ENCODE data around the gene FILIP1L. TPM values are rescaled to one million over a fixed set of nuclear protein-coding genes. Genes with fewer than 3 reads are reported as not detected.
A peak's percentile ranks its signal among the peaks of the same experiment; 100 is the strongest.

FILIP1L gene
- polyA plus RNA-seq, 2 donors, result 2.6 to 6.9 TPM

GRCh38 chr3:99920481-99921376 is 193.6 kb downstream of the FILIP1L start:
- Histone ChIP-seq H3K27ac (ENCODE audit: low read depth in 2 of 2, low read length in 1 of 2) (peak overlapping the region; percentile 8 to 55), H3K4me3 (ENCODE audit: low read depth in 1 of 2, low read length in 2 of 2) (no peak overlapping the region), H3K27me3 (ENCODE audit: control insufficient read depth in 1 of 2, insufficient read depth in 2 of 2, low read length in 2 of 2) (no peaks in the 10 kb centered on the region), H3K36me3 (ENCODE audit: control insufficient read depth in 2 of 2, insufficient read depth in 2 of 2, low read length in 1 of 2) (no peaks in the 10 kb centered on the region), H3K9me3 (ENCODE audit: control insufficient read depth in 2 of 2, insufficient read depth in 1 of 2, low read depth in 1 of 2, low read length in 1 of 2) (no peaks in the 10 kb centered on the region), H3K4me1 (ENCODE audit: control insufficient read depth in 2 of 2, insufficient read depth in 2 of 2, low read length in 1 of 2) (peaks cover 3 to 6% of the 10 kb centered on the region in 2 donors)
- 44 to 48% methylated on average over 10 of the region's 10 CpGs for WGBS, 2 donors

- Histone ChIP-seq H3K4me1 (ENCODE audit: control insufficient read depth in 2 of 2, insufficient read depth in 2 of 2, low read length in 1 of 2) (peaks cover 0 to 2% of the 10 kb centered on the region in 2 donors), H3K9me3 (ENCODE audit: control insufficient read depth in 2 of 2, insufficient read depth in 1 of 2, low read depth in 1 of 2, low read length in 1 of 2) (no peaks in the 10 kb centered on the region), H3K27ac (ENCODE audit: low read depth in 2 of 2, low read length in 1 of 2) (peak overlapping the region in 1 of 2 donors; percentile 41), H3K27me3 (ENCODE audit: control insufficient read depth in 1 of 2, insufficient read depth in 2 of 2, low read length in 2 of 2) (no peaks in the 10 kb centered on the region), H3K4me3 (ENCODE audit: low read depth in 1 of 2, low read length in 2 of 2) (no peak overlapping the region), H3K36me3 (ENCODE audit: control insufficient read depth in 2 of 2, insufficient read depth in 2 of 2, low read length in 1 of 2) (no peaks in the 10 kb centered on the region)
These were observed 194.6 kb downstream of the FILIP1L start for GRCh38 chr3:99919694-99920093.

DNA sequence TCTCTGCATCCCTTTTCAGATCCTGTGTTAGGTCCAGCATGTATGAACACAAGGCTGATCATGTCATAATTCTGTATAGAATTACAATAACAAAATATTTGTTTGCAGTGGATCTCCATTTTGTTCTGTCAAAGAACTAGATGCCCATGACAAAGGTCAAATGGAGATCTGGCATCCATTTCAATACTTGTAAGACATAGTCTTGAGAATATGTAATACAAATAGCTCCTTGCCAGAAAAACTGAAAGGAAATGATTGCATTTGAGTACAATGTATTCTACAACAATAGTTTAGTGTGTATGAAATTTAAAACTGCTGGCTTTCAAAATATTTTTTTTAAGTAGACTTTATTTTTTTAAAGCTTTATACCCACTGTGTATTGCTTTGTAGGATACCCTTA is 195.6 kb downstream of the FILIP1L start:
- no peak overlapping the region for H3K27ac ChIP-seq (ENCODE audit: low read depth in 2 of 2, low read length in 1 of 2)

DNA sequence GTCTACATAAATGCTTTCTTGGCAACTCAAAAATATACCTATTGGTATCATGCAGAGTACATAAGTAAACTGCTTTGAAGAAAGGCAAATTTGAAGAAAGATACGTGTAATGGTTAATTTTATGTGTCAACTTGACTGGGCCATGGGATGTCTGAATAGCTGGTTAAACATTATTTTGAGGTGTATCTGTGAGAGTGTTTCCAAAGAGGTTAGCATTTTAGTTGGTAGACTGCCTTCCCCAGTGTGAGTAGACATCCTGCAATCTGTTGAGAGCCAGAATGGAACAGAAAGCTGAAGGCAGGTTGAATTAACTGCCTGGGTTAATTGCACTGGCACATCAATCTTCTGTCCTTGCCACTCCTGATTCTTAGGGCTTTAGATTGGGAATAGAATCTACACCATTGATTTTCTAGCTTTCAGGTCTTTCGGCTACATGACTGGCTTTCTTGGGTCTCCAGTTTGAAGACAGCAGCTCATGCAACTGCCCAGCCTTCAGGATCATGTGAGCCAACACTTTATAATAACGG is 198.3 kb downstream of the FILIP1L start:
- no peaks in the 10 kb centered on the region for H3K36me3 ChIP-seq (ENCODE audit: control insufficient read depth in 2 of 2, insufficient read depth in 2 of 2, low read length in 1 of 2)
- H3K9me3 ChIP-seq (ENCODE audit: control insufficient read depth in 2 of 2, insufficient read depth in 1 of 2, low read depth in 1 of 2, low read length in 1 of 2), result no peaks in the 10 kb centered on the region
- peaks cover 0 to 2% of the 10 kb centered on the region in 2 donors for H3K27me3 ChIP-seq (ENCODE audit: control insufficient read depth in 1 of 2, insufficient read depth in 2 of 2, low read length in 2 of 2)
- WGBS, 2 donors, result 87 to 94% methylated on average over 3 of the region's 3 CpGs
- no peak overlapping the region for H3K27ac ChIP-seq (ENCODE audit: low read depth in 2 of 2, low read length in 1 of 2)
- H3K4me3 ChIP-seq (ENCODE audit: low read depth in 1 of 2, low read length in 2 of 2), result no peak overlapping the region
- H3K4me1 ChIP-seq (ENCODE audit: control insufficient read depth in 2 of 2, insufficient read depth in 2 of 2, low read length in 1 of 2), result peaks cover 0 to under 1% of the 10 kb centered on the region in 2 donors

More for the DNA sequence above, 195.6 kb downstream of the FILIP1L start:
- Histone ChIP-seq H3K36me3 (ENCODE audit: control insufficient read depth in 2 of 2, insufficient read depth in 2 of 2, low read length in 1 of 2) (no peaks in the 10 kb centered on the region), H3K4me3 (ENCODE audit: low read depth in 1 of 2, low read length in 2 of 2) (no peak overlapping the region), H3K4me1 (ENCODE audit: control insufficient read depth in 2 of 2, insufficient read depth in 2 of 2, low read length in 1 of 2) (peaks cover 0 to 2% of the 10 kb centered on the region in 2 donors), H3K9me3 (ENCODE audit: control insufficient read depth in 2 of 2, insufficient read depth in 1 of 2, low read depth in 1 of 2, low read length in 1 of 2) (no peaks in the 10 kb centered on the region), H3K27me3 (ENCODE audit: control insufficient read depth in 1 of 2, insufficient read depth in 2 of 2, low read length in 2 of 2) (no peaks in the 10 kb centered on the region)

GRCh38 chr3:99911433-99911832 is 202.9 kb downstream of the FILIP1L start:
- Histone ChIP-seq H3K4me3 (ENCODE audit: low read depth in 1 of 2, low read length in 2 of 2) (no peak overlapping the region), H3K27me3 (ENCODE audit: control insufficient read depth in 1 of 2, insufficient read depth in 2 of 2, low read length in 2 of 2) (peaks cover 0 to 2% of the 10 kb centered on the region in 2 donors), H3K36me3 (ENCODE audit: control insufficient read depth in 2 of 2, insufficient read depth in 2 of 2, low read length in 1 of 2) (no peaks in the 10 kb centered on the region), H3K4me1 (ENCODE audit: control insufficient read depth in 2 of 2, insufficient read depth in 2 of 2, low read length in 1 of 2) (no peaks in the 10 kb centered on the region), H3K27ac (ENCODE audit: low read depth in 2 of 2, low read length in 1 of 2) (no peak overlapping the region), H3K9me3 (ENCODE audit: control insufficient read depth in 2 of 2, insufficient read depth in 1 of 2, low read depth in 1 of 2, low read length in 1 of 2) (no peaks in the 10 kb centered on the region)
- WGBS, 2 donors, result 62 to 80% methylated on average over 3 of the region's 3 CpGs

DNA sequence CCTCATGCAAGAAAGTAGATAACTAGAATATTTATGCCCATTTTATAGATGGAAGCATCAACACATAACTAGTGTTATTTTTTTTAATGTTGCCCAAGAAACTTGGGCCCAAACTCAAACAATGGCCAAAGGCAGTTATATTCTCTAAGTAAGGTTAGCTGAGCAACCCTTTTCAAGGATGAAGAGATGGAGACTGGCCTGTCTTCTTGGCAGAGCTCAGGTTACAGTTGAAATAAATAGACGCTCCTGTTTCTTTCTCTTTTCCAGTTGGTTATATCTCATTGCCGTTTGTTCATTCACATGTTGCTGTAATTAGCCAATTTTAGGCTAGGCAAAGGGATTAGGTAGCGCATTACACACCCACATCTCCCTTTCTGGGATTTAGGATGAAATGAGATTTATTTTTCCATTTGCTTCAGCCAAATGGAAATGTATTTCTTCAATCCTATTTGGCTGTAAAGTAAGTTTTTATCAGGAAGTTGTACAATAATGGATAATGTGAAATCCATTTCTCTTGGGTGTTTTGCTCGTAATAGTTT is 203.5 kb downstream of the FILIP1L start:
- H3K27ac ChIP-seq (ENCODE audit: low read depth in 2 of 2, low read length in 1 of 2), result no peak overlapping the region
- no peak overlapping the region for H3K4me3 ChIP-seq (ENCODE audit: low read depth in 1 of 2, low read length in 2 of 2)
- WGBS, 2 donors, result 56 to 69% methylated on average over 4 of the region's 4 CpGs
- no peaks in the 10 kb centered on the region for H3K4me1 ChIP-seq (ENCODE audit: control insufficient read depth in 2 of 2, insufficient read depth in 2 of 2, low read length in 1 of 2)
- H3K36me3 ChIP-seq (ENCODE audit: control insufficient read depth in 2 of 2, insufficient read depth in 2 of 2, low read length in 1 of 2), result no peaks in the 10 kb centered on the region
- H3K27me3 ChIP-seq (ENCODE audit: control insufficient read depth in 1 of 2, insufficient read depth in 2 of 2, low read length in 2 of 2), result peaks cover 0 to 2% of the 10 kb centered on the region in 2 donors
- no peaks in the 10 kb centered on the region for H3K9me3 ChIP-seq (ENCODE audit: control insufficient read depth in 2 of 2, insufficient read depth in 1 of 2, low read depth in 1 of 2, low read length in 1 of 2)

- no peak overlapping the region for H3K4me3 ChIP-seq (ENCODE audit: low read depth in 1 of 2, low read length in 2 of 2)
- H3K27me3 ChIP-seq (ENCODE audit: control insufficient read depth in 1 of 2, insufficient read depth in 2 of 2, low read length in 2 of 2), result peaks cover 0 to 2% of the 10 kb centered on the region in 2 donors
- no peaks in the 10 kb centered on the region for H3K36me3 ChIP-seq (ENCODE audit: control insufficient read depth in 2 of 2, insufficient read depth in 2 of 2, low read length in 1 of 2)
- H3K9me3 ChIP-seq (ENCODE audit: control insufficient read depth in 2 of 2, insufficient read depth in 1 of 2, low read depth in 1 of 2, low read length in 1 of 2), result no peaks in the 10 kb centered on the region
- H3K4me1 ChIP-seq (ENCODE audit: control insufficient read depth in 2 of 2, insufficient read depth in 2 of 2, low read length in 1 of 2), result no peaks in the 10 kb centered on the region
- H3K27ac ChIP-seq (ENCODE audit: low read depth in 2 of 2, low read length in 1 of 2), result no peak overlapping the region
- WGBS, 2 donors, result 39 to 42% methylated on average over 3 of the region's 3 CpGs
These were observed 204.4 kb downstream of the FILIP1L start for GRCh38 chr3:99909714-99910495.

GRCh38 chr3:99907959-99908544 is 206.2 kb downstream of the FILIP1L start:
- no peak overlapping the region for H3K27ac ChIP-seq (ENCODE audit: low read depth in 2 of 2, low read length in 1 of 2)
- 79 to 92% methylated on average over 2 of the region's 2 CpGs for WGBS, 2 donors
- no peak overlapping the region for H3K4me3 ChIP-seq (ENCODE audit: low read depth in 1 of 2, low read length in 2 of 2)
- peaks cover 0 to 2% of the 10 kb centered on the region in 2 donors for H3K27me3 ChIP-seq (ENCODE audit: control insufficient read depth in 1 of 2, insufficient read depth in 2 of 2, low read length in 2 of 2)
- H3K36me3 ChIP-seq (ENCODE audit: control insufficient read depth in 2 of 2, insufficient read depth in 2 of 2, low read length in 1 of 2), result no peaks in the 10 kb centered on the region
- H3K4me1 ChIP-seq (ENCODE audit: control insufficient read depth in 2 of 2, insufficient read depth in 2 of 2, low read length in 1 of 2), result no peaks in the 10 kb centered on the region
- H3K9me3 ChIP-seq (ENCODE audit: control insufficient read depth in 2 of 2, insufficient read depth in 1 of 2, low read depth in 1 of 2, low read length in 1 of 2), result no peaks in the 10 kb centered on the region

GRCh38 chr3:99903869-99904268 is 210.4 kb downstream of the FILIP1L start:
- Histone ChIP-seq H3K36me3 (ENCODE audit: control insufficient read depth in 2 of 2, insufficient read depth in 2 of 2, low read length in 1 of 2) (no peaks in the 10 kb centered on the region), H3K27me3 (ENCODE audit: control insufficient read depth in 1 of 2, insufficient read depth in 2 of 2, low read length in 2 of 2) (no peaks in the 10 kb centered on the region), H3K27ac (ENCODE audit: low read depth in 2 of 2, low read length in 1 of 2) (no peak overlapping the region), H3K9me3 (ENCODE audit: control insufficient read depth in 2 of 2, insufficient read depth in 1 of 2, low read depth in 1 of 2, low read length in 1 of 2) (no peaks in the 10 kb centered on the region), H3K4me1 (ENCODE audit: control insufficient read depth in 2 of 2, insufficient read depth in 2 of 2, low read length in 1 of 2) (no peaks in the 10 kb centered on the region), H3K4me3 (ENCODE audit: low read depth in 1 of 2, low read length in 2 of 2) (no peak overlapping the region)

All from esophagus (tissue), 2 donors.